ENCODE data around the gene C2orf49.

Gene C2orf49

GRCh38 chr2:105307550-105307949, 29.8 kb upstream of the C2orf49 start:
- no peak overlapping the region for H3K4me3 ChIP-seq (ENCODE audit: low read length)
- no peak for DNase-seq (ENCODE audit: low read depth)
- no peak for TF ChIP-seq CTCF (conservative IDR thresholded peaks at IDR 0.05; ENCODE audit: low read depth, low read length)

GRCh38 chr2:105307962-105308361, 29.4 kb upstream of the C2orf49 start:
- no peak for DNase-seq (ENCODE audit: low read depth)
- TF ChIP-seq CTCF (conservative IDR thresholded peaks at IDR 0.05; ENCODE audit: low read depth, low read length) = no peak
- H3K4me3 ChIP-seq (ENCODE audit: low read length) = no peak overlapping the region

DNA sequence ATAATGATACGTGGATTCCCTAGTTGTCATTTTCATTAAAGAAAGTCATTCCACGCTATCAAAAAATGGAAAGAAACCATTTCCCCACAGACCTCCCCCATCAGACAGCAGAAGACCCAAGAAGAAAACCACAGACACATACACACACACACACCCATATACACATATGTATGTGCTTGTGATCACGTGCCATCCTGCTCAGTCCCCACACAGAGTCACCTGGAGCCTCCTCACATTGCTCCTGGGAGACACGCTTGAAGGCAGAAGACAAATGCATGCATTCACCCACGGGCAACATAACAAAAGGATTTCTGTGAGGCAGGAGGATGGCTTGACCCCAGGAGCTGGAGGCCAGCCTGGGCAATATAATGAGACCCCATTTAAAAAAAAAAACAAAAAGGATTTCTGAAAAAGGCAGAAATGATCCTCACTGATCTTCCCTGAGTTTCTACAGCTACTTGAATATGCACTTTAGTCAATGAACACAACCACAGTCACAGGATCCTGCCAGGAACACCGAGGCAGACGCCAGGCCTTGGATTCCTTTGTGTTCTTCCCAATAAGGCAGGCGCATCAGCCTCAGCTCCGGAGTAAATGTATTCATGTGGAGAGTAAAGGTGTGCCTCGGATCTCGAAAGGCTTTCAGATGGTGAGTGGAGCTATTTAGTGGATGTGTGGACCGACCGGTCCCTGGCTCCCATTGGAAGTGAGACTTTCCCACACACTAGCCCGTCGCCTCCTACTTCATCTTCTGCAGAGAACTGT, 28.8 kb upstream of the C2orf49 start:
- TF ChIP-seq CTCF (conservative IDR thresholded peaks at IDR 0.05; ENCODE audit: low read depth, low read length) = no peak
- no peak for DNase-seq (ENCODE audit: low read depth)
- no peak overlapping the region for H3K4me3 ChIP-seq (ENCODE audit: low read length)

DNA sequence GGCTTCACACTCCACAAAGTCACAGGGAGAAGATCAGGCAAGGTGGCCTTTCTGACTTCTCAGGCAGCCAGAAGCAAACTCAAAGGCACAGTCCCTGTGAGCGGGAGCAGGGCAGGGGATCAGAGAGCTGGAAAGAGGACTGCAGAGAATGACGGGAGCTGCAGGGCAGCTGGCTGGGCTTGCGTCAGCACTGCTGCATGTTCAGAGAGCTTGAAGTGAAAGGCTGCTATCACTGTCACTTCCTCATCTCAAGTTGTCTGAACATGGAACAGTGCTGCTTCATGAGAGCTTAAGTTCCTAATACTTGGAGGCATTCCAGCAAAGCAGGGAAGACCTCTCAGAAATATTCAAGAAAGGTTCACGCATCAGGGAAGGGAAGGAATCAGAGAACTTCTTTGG, 28.2 kb upstream of the C2orf49 start:
- TF ChIP-seq CTCF (conservative IDR thresholded peaks at IDR 0.05; ENCODE audit: low read depth, low read length) = no peak
- DNase-seq (ENCODE audit: low read depth) = no peak
- H3K4me3 ChIP-seq (ENCODE audit: low read length) = no peak overlapping the region

DNA sequence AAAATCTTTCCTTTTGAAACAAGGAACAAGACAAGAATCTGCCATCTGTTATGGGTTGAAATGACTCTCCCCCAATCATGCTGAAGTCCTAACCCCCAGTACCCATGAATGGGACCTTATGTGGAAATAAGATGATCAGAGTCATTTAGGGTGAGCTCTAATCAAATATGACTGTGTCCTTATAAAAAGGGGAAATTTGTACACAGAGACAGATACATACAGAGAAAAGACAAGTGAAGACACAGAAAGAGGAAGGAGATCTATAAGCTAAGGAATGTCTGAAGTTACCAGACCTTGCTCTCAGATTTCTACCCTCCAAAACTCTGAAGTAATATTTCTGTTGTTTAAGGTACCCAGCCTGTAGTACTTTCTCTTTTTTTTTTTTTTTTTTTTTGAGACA, 23.5 kb upstream of the C2orf49 start:
- DNase-seq (ENCODE audit: low read depth) = no peak
- H3K4me3 ChIP-seq (ENCODE audit: low read length) = no peak overlapping the region
- TF ChIP-seq CTCF (conservative IDR thresholded peaks at IDR 0.05; ENCODE audit: low read depth, low read length) = no peak

GRCh38 chr2:105315314-105315713, 22.0 kb upstream of the C2orf49 start:
- no peak for DNase-seq (ENCODE audit: low read depth)
- no peak for TF ChIP-seq CTCF (conservative IDR thresholded peaks at IDR 0.05; ENCODE audit: low read depth, low read length)
- H3K4me3 ChIP-seq (ENCODE audit: low read length) = no peak overlapping the region

- H3K4me3 ChIP-seq (ENCODE audit: low read length) = no peak overlapping the region
- DNase-seq (ENCODE audit: low read depth) = no peak
- no peak for TF ChIP-seq CTCF (conservative IDR thresholded peaks at IDR 0.05; ENCODE audit: low read depth, low read length)
Observed at GRCh38 chr2:105317937-105318336, 19.4 kb upstream of the C2orf49 start.
